A673 (cell line): ENCODE results near the gene ZNF182. TPM values are rescaled to one million over a fixed set of nuclear protein-coding genes. Genes with fewer than 3 reads are reported as not detected.
A peak's percentile ranks its signal among the peaks of the same experiment; 100 is the strongest.
"Not testable (repeated sequence)": the region's sequence is repeated elsewhere in the genome, so short reads cannot be mapped to it uniquely, and the experiment has no call there.

Experiments
- BruUV-seq: library from RNA; stranded (reverse); fragments of 400-500 nt; replicated peaks from 2 replicates; lab custom pipeline; 2021; lab: Mats Ljungman, UMichigan
- CTCF ChIA-PET: fragments of 300-600 bp; sonication (Branson Sonifier 250); formaldehyde crosslinking; loops from one replicate; lab custom pipeline; 2022; ENCODE audit warnings: antibody characterized with exemption; lab: Charles Lee
- POLR2A ChIA-PET: fragments of 300-600 bp; sonication (Branson Sonifier 250); formaldehyde crosslinking; loops from one replicate; lab custom pipeline; 2022; ENCODE audit warnings: antibody characterized with exemption; ENCODE audit not compliant: low non-redundant PET; lab: Charles Lee
- DNase-seq: peaks from one replicate; pipeline ENCODE4 v3.0.0-alpha.2; 2015; ENCODE audit warnings: low spot score
- H3K27ac ChIP-seq: fragments of 200-600 bp; sonication (generic); 2 replicates; pipeline ENCODE4 v1.5.1; 2016; ENCODE audit warnings: mixed run types, low read depth, mild to moderate bottlenecking, mixed read lengths, antibody characterized with exemption, low read length; ENCODE audit not compliant: poor library complexity, severe bottlenecking
- H3K27me3 ChIP-seq: fragments of 200-600 bp; sonication (generic); replicated peaks from 2 replicates; pipeline ENCODE4 v1.6.1; 2017; ENCODE audit warnings: mixed run types, low read depth, mild to moderate bottlenecking, mixed read lengths, antibody characterized with exemption, low read length; ENCODE audit not compliant: insufficient read depth, poor library complexity
- H3K36me3 ChIP-seq: fragments of 200-600 bp; sonication (generic); 2 replicates; pipeline ENCODE4 v1.6.1; 2016; ENCODE audit warnings: mixed run types, mild to moderate bottlenecking, mixed read lengths, antibody characterized with exemption, low read length; ENCODE audit not compliant: insufficient read depth, poor library complexity, severe bottlenecking
- H3K4me1 ChIP-seq: fragments of 200-600 bp; sonication (generic); 2 replicates; pipeline ENCODE4 v1.6.1; 2017; ENCODE audit warnings: mixed run types, mild to moderate bottlenecking, mixed read lengths, antibody characterized with exemption, low read length; ENCODE audit not compliant: insufficient read depth, poor library complexity, severe bottlenecking
- H3K4me3 ChIP-seq: fragments of 200-600 bp; sonication (generic); 2 replicates; pipeline ENCODE4 v1.5.1; 2016; ENCODE audit warnings: low read depth, mixed run types, mild to moderate bottlenecking, mixed read lengths, low read length; ENCODE audit not compliant: poor library complexity, severe bottlenecking
- H3K9me3 ChIP-seq: fragments of 200-600 bp; sonication (generic); 2 replicates; pipeline ENCODE4 v1.6.1; 2016; ENCODE audit warnings: mixed run types, low read depth, mild to moderate bottlenecking, mixed read lengths, antibody characterized with exemption, low read length; ENCODE audit not compliant: poor library complexity, severe bottlenecking
- CTCF ChIP-seq: fragments of 300-800, 200-600 bp; sonication (generic); conservative IDR thresholded peaks from 2 replicates; pipeline ENCODE4 v1.5.1; 2017; ENCODE audit warnings: low read depth, mild to moderate bottlenecking, antibody characterized with exemption, low read length, moderate library complexity, mixed read lengths
- EZH2 ChIP-seq: fragments of 200-600 bp; sonication (generic); IDR thresholded peaks from 2 replicates; pipeline ENCODE4 v1.6.1; 2017; ENCODE audit warnings: borderline replicate concordance, low read depth, mild to moderate bottlenecking, mixed read lengths, antibody characterized with exemption, low read length; ENCODE audit not compliant: poor library complexity, severe bottlenecking
- intact Hi-C: fragments of 100-400 bp; cut with micrococcal nuclease; formaldehyde crosslinking; loops from one replicate; pipeline ENCODE4 v1.10.0; 2022; ENCODE audit not compliant: unreplicated experiment
- total RNA-seq: library from RNA; stranded (reverse); gene quantifications from 2 replicates; pipeline ENCODE4 v1.2.3, GENCODE V29; 2021

The ZNF182 gene
- total RNA-seq, 1 experiment from 2014 or later = 6.5 TPM

- H3K4me1 ChIP-seq, H3K36me3 ChIP-seq, intact Hi-C loops, CTCF ChIA-PET, H3K9me3 ChIP-seq, H3K4me3 ChIP-seq, POLR2A ChIA-PET, H3K27me3 ChIP-seq, BruUV-seq, DNase-seq, H3K27ac ChIP-seq: not testable (repeated sequence)
Observed at GRCh38 chrX:48009445-48009960, 5.7 kb upstream of the ZNF182 start.

GRCh38 chrX:48006688-48007087, 2.9 kb upstream of the ZNF182 start, which contains the start of gene SPACA5:
Gene SPACA5, plus strand, starts transcription at chrX:48006988. Its CDS starts 815 bp downstream, at chrX:48007803.
- BruUV-seq, H3K9me3 ChIP-seq, H3K4me3 ChIP-seq, CTCF ChIA-PET, DNase-seq, H3K36me3 ChIP-seq, H3K27ac ChIP-seq, H3K27me3 ChIP-seq, POLR2A ChIA-PET, H3K4me1 ChIP-seq, intact Hi-C loops: not testable (repeated sequence)

GRCh38 chrX:48003367-48003757, 427 bp downstream of the ZNF182 start:
- DNase-seq = no peak
- CTCF ChIA-PET = no interaction called here
- TF ChIP-seq EZH2 = no peak
- TF ChIP-seq CTCF = no peak

GRCh38 chrX:48002929-48003328, 860 bp downstream of the ZNF182 start:
- BruUV-seq = no TSS peak
- ChIA-PET POLR2A (no interaction called here), CTCF (no interaction called here)
- Histone ChIP-seq H3K9me3 (no peaks in the 10 kb centered on the region), H3K27ac (no peak overlapping the region), H3K4me3 (peak overlapping the region; percentile 59), H3K27me3 (no peaks in the 10 kb centered on the region), H3K4me1 (no peaks in the 10 kb centered on the region), H3K36me3 (peaks cover 5% of the 10 kb centered on the region)
- no peak for TF ChIP-seq EZH2
- TF ChIP-seq CTCF = no peak
- no peak for DNase-seq
- intact Hi-C loops = no loop called here

More at GRCh38 chrX:48003367-48003757, 427 bp downstream of the ZNF182 start:
- TSS peak; percentile 66 for BruUV-seq
- POLR2A ChIA-PET = no interaction called here
- no peaks in the 10 kb centered on the region for H3K9me3 ChIP-seq
- intact Hi-C loops = no loop called here
- no peaks in the 10 kb centered on the region for H3K27me3 ChIP-seq
- peaks cover 5% of the 10 kb centered on the region for H3K36me3 ChIP-seq
- peak overlapping the region; percentile 59 for H3K4me3 ChIP-seq
- peak overlapping the region; percentile 80 for H3K27ac ChIP-seq
- H3K4me1 ChIP-seq = no peaks in the 10 kb centered on the region
